Chondrocyte (in vitro differentiated cells): Measurements from ENCODE around the gene RFC2. TPM values are rescaled to one million over a fixed set of nuclear protein-coding genes. Genes with fewer than 3 reads are reported as not detected.
A peak's percentile ranks its signal among the peaks of the same experiment; 100 is the strongest.

Experiments used
- DNase-seq: peaks from one replicate; pipeline ENCODE4 v3.0.0; 2021; ENCODE audit warnings: mixed read lengths, low spot score
- H3K27ac Mint-ChIP-seq: one replicate; pipeline ENCODE4 v1.8.0; 2021; ENCODE audit warnings: mild to moderate bottlenecking, moderate library complexity, mixed read lengths; ENCODE audit not compliant: unreplicated experiment
- H3K27me3 Mint-ChIP-seq: 2 replicates; pipeline ENCODE4 v1.8.0; 2021; ENCODE audit warnings: low read depth, mixed read lengths
- H3K36me3 Mint-ChIP-seq: 2 replicates; pipeline ENCODE4 v1.8.0; 2021; ENCODE audit warnings: low read depth, mixed read lengths
- H3K4me1 Mint-ChIP-seq: 2 replicates; pipeline ENCODE4 v1.8.0; 2021; ENCODE audit warnings: low read depth, mild to moderate bottlenecking, mixed read lengths
- H3K4me3 Mint-ChIP-seq: one replicate; pipeline ENCODE4 v1.8.0; 2021; ENCODE audit warnings: mild to moderate bottlenecking, moderate library complexity, mixed read lengths; ENCODE audit not compliant: unreplicated experiment
- H3K9me3 Mint-ChIP-seq: 2 replicates; pipeline ENCODE4 v1.8.0; 2021; ENCODE audit warnings: low read depth, mixed read lengths
- long read RNA-seq: library from polyadenylated mRNA; stranded (forward); transcript quantifications from one replicate; pipeline ENCODE4 v2.0.0, GENCODE V29; 2021
- total RNA-seq: library from RNA; stranded (reverse); gene quantifications from 3 replicates; pipeline ENCODE4 v1.2.1, GENCODE V29; 2021
- TF ChIP-seq, protein P1 (sequence below): fragments of 200-600 bp; sonication (generic); IDR thresholded peaks from 2 replicates; pipeline ENCODE4 v1.5.0; 2021; ENCODE audit warnings: antibody characterized with exemption, mild to moderate bottlenecking, moderate library complexity

The RFC2 gene
- 11.0 to 18.4 TPM (median 11.3 TPM) in 3 replicates for total RNA-seq
- long read RNA-seq, transcript RFC2-201 (11 exons, 1,695 nt): major isoform, 18 of 22 reads
- long read RNA-seq, partial matches to known transcripts: 0 of 22 reads
- long read RNA-seq, other reads (novel, unspliced or antisense): 2 of 22 reads

DNA sequence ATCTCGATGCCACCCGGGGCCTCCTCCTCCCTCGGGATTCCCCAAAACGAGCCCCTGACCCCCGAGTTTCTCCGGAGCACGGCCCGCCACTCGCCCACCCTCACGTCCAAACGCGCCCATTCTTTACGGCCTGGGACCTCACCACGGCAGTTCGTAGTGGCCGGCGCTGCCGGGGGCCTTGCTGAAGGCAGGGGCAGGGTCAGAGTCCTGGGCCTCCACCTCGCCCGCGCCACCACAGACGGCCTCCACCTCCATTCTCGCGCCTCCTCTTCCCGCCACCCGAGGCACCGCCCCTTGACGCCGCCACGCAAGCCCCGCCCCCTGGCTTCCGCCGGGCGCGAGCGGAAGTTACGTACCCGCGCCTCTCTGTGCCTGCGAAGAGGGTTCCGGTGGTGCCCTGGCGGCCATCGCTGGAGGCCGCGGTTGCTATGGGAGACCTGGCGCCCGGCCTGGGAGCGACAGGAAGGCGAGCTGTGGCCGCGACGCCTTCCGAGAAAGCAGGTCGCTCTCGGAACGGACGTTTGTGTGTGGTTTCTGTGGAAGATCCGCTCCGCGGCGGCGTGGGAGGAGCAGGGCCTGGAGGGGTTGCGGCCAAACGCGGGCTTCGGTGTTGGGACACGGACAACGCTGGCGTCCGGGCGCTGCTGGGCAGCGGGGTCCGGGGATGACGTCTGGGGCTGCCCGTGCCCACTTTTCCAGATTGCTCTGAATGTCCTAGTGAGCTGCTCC is at the start of gene RFC2:
Gene RFC2, minus strand, starts transcription at position 271 of the 729 bp plus-strand sequence. Its CDS starts 16 bp downstream, at position 255.
- Mint-ChIP-seq H3K4me1 (peaks cover 30% of the 10 kb centered on the region), H3K36me3 (peaks cover 11% of the 10 kb centered on the region), H3K27ac (peak within 1 kb of the TSS; percentile 98), H3K9me3 (no peaks in the 10 kb centered on the region), H3K4me3 (peak within 1 kb of the TSS; percentile 91), H3K27me3 (no peaks in the 10 kb centered on the region)
- TF ChIP-seq, protein P1, sequence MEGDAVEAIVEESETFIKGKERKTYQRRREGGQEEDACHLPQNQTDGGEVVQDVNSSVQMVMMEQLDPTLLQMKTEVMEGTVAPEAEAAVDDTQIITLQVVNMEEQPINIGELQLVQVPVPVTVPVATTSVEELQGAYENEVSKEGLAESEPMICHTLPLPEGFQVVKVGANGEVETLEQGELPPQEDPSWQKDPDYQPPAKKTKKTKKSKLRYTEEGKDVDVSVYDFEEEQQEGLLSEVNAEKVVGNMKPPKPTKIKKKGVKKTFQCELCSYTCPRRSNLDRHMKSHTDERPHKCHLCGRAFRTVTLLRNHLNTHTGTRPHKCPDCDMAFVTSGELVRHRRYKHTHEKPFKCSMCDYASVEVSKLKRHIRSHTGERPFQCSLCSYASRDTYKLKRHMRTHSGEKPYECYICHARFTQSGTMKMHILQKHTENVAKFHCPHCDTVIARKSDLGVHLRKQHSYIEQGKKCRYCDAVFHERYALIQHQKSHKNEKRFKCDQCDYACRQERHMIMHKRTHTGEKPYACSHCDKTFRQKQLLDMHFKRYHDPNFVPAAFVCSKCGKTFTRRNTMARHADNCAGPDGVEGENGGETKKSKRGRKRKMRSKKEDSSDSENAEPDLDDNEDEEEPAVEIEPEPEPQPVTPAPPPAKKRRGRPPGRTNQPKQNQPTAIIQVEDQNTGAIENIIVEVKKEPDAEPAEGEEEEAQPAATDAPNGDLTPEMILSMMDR: peak; percentile 50
- peak; percentile 98 for DNase-seq

DNA sequence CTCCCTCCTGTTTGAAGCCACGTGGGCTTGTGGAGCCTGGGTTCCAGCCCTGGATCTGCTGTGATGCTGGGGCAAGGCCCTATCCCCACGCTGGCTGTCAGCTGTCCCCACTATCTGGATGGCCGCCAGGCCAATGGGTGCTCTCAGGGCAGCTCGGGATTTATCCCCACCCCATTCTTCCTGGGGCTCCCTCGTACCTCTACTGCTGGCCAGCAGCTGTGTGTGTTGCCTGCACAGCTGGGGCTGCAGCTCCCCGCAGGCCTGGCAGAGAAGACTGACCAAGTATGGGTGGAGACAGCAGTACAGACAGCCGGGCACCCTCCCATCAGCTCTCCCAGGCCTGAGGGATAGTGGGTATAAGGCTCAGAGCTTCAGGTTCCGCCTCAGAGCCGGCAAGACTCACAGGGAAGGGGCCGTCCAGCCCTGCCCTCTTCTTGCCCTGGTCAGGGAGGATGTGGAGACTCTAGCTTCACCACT is 48.6 kb upstream of the RFC2 start:
- no peaks in the 10 kb centered on the region for H3K9me3 Mint-ChIP-seq
- TF ChIP-seq, protein P1: no peak
- H3K27ac Mint-ChIP-seq: no peak overlapping the region
- no peak overlapping the region for H3K4me3 Mint-ChIP-seq
- H3K4me1 Mint-ChIP-seq: peaks cover 14% of the 10 kb centered on the region
- no peaks in the 10 kb centered on the region for H3K27me3 Mint-ChIP-seq
- H3K36me3 Mint-ChIP-seq: no peaks in the 10 kb centered on the region
- DNase-seq: no peak

DNA sequence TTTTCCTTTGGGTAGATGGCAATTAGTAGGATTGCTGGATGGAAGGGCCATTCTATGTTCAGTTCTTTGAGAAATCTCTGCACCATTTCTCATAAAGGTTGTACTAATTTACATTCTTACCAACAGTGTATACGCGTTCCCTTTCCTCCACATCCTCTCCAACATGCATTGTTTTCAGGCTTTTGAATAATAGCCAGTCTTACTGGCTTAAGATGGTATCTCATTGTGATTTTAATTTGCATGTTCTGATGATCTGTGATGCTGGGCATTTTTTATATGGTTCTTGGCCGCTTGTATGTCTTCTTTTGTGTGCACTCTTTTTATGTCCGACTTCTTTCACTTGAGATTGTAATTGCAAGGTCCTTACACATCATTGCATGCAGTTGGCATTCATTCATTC is 46.7 kb upstream of the RFC2 start:
- no peak for DNase-seq
- H3K4me3 Mint-ChIP-seq: no peak overlapping the region
- H3K27me3 Mint-ChIP-seq: no peaks in the 10 kb centered on the region
- H3K36me3 Mint-ChIP-seq: peaks cover under 1% of the 10 kb centered on the region
- no peak overlapping the region for H3K27ac Mint-ChIP-seq
- TF ChIP-seq, protein P1: no peak
- no peaks in the 10 kb centered on the region for H3K9me3 Mint-ChIP-seq
- H3K4me1 Mint-ChIP-seq: no peaks in the 10 kb centered on the region

DNA sequence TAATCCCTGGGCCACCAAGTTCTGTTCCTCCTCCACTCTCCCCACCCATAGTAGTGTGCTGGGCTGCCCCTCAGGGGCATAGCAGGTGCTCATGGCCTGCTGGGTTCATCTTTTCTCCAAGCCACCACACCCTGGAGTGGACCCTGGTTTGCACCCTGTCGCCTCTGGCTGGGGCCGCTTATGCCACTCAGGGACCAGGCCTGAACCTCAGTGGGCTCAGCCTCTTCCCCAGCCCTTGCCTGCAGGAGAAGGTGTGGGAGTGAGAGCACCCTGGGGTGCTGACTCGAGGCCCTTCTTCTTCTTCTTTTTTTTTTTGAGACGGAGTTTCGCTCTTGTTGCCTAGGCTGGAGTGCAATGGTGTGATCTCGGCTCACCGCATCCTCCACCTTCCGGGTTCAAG is 45.2 kb upstream of the RFC2 start:
- Mint-ChIP-seq H3K4me1 (peaks cover 6% of the 10 kb centered on the region), H3K36me3 (peaks cover 1% of the 10 kb centered on the region), H3K9me3 (no peaks in the 10 kb centered on the region), H3K4me3 (no peak overlapping the region), H3K27me3 (no peaks in the 10 kb centered on the region), H3K27ac (no peak overlapping the region)
- TF ChIP-seq, protein P1: no peak
- no peak for DNase-seq

DNA sequence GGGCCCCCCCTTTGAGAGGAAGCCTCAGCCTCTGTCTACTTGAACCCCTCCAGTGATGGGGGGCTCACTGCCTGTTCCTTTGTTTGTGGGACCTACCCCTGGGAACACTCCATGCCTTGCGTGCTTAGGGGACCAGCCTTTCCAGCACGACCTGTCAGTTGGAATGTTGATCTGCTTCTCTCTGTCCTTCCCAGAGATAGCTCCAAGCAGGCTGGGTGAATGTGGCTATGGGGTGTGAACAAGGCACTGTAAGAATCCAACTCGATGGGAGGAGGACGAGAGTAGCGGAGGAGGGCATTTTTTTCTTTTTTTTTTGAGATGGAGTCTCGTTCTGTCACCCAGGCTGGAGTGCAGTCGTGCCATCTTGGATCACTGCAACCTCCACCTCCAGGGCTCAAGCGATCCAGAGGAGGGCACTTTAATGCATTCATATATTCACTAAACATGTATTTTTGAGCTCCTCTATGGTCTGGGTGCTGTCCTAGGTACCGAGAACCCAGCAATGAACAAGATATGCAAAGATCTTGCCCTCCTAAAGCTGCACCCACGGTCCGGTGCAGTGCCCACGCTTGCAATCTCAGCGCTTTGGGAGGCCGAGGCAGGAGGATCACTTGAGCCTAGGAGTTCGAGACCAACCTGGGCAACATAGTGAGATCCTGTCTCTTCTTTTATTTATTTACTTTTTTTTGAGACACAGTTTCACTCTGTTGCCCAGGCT is 43.5 kb upstream of the RFC2 start:
- Mint-ChIP-seq H3K9me3 (no peaks in the 10 kb centered on the region), H3K4me3 (no peak overlapping the region), H3K27ac (no peak overlapping the region), H3K36me3 (peaks cover 1% of the 10 kb centered on the region), H3K4me1 (peaks cover 16% of the 10 kb centered on the region), H3K27me3 (no peaks in the 10 kb centered on the region)
- TF ChIP-seq, protein P1: no peak
- DNase-seq: no peak
